Measurements from ENCODE around the gene TMIGD2. TPM values are rescaled to one million over a fixed set of nuclear protein-coding genes. Genes with fewer than 3 reads are reported as not detected.

Gene TMIGD2
- total and polyA plus RNA-seq, 2 of the 4 experiments (the other 2 are of a cell fraction), result not detected

GRCh38 chr19:4316956-4317355 lies 14.8 kb upstream of the TMIGD2 start:
- no TSS peak for BruUV-seq (replicated peaks)
- Histone ChIP-seq H3K23ac (ENCODE audit: low read depth, low read length) (no peak overlapping the region), H2BK15ac (ENCODE audit: low read depth, low read length) (no peak overlapping the region), H2AFZ (replicated peaks; ENCODE audit: low read length, poor library complexity) (no peak overlapping the region), H2BK20ac (ENCODE audit: low read depth, low read length) (no peak overlapping the region), H3K14ac (replicated peaks; ENCODE audit: low read depth, low read length) (no peak overlapping the region), H4K20me1 (ENCODE audit: insufficient read depth, low read length) (no peaks in the 10 kb centered on the region), H3K4ac (ENCODE audit: low read depth, low read length) (no peak overlapping the region), H3K36me3 (ENCODE audit: control insufficient read depth, insufficient read depth, low read length) (no peaks in the 10 kb centered on the region; the same call in 1 of the 2 replicates), H3K18ac (ENCODE audit: low read depth, low read length) (no peak overlapping the region), H3K4me2 (ENCODE audit: low read depth, low read length) (no peak overlapping the region), H2AK5ac (ENCODE audit: low read depth, low read length) (no peak overlapping the region), H3K9ac (ENCODE audit: low read depth, low read length) (no peak overlapping the region), H2BK5ac (ENCODE audit: low read depth, low read length, poor library complexity, severe bottlenecking) (no peak overlapping the region), H2AK9ac (replicated peaks; ENCODE audit: low read depth, low read length, poor library complexity) (no peak overlapping the region), H4K8ac (ENCODE audit: low read depth in 2 of 2, low read length in 2 of 2) (no peak overlapping the region), H3K4me1 (ENCODE audit: control insufficient read depth, insufficient read depth, low read length) (no peaks in the 10 kb centered on the region), H3K56ac (ENCODE audit: extremely low read depth, insufficient read depth, low read length) (no peak overlapping the region), H3K79me1 (ENCODE audit: low read depth in 1 of 2, low read length in 2 of 2) (no peaks in the 10 kb centered on the region; a peak in 1 of 4 replicates), H4K91ac (ENCODE audit: insufficient read depth, low read depth, low read length) (no peak overlapping the region), H3K27ac (ENCODE audit: insufficient read depth, low read length) (no peak overlapping the region), H3K9me1 (ENCODE audit: insufficient read depth, low read length) (no peaks in the 10 kb centered on the region), H3K9me3 (ENCODE audit: control insufficient read depth, insufficient read depth, low read length) (peaks cover 3% of the 10 kb centered on the region; the same call in 1 of the 2 replicates), H3K27me3 (ENCODE audit: control insufficient read depth, insufficient read depth, low read length) (no peaks in the 10 kb centered on the region), H4K5ac (ENCODE audit: low read depth, low read length) (no peak overlapping the region), H2BK120ac (ENCODE audit: low read depth, low read length) (no peak overlapping the region), H3K4me3 (ENCODE audit: insufficient read depth, low read depth, low read length) (no peak overlapping the region)
- no peak for ATAC-seq (ENCODE audit: low read depth)
- no CpG with 5 or more reads among the region's 9 CpGs for WGBS, 2 experiments (ENCODE audit: extremely low coverage in 2 of 2, insufficient read length in 1 of 2)
- intact Hi-C loops (cut with micrococcal nuclease), result no loop called here
- no peak for TF ChIP-seq BHLHE40 (IDR thresholded peaks at IDR 0.05; ENCODE audit: low read depth, low read length)
- TF ChIP-seq, protein P1, sequence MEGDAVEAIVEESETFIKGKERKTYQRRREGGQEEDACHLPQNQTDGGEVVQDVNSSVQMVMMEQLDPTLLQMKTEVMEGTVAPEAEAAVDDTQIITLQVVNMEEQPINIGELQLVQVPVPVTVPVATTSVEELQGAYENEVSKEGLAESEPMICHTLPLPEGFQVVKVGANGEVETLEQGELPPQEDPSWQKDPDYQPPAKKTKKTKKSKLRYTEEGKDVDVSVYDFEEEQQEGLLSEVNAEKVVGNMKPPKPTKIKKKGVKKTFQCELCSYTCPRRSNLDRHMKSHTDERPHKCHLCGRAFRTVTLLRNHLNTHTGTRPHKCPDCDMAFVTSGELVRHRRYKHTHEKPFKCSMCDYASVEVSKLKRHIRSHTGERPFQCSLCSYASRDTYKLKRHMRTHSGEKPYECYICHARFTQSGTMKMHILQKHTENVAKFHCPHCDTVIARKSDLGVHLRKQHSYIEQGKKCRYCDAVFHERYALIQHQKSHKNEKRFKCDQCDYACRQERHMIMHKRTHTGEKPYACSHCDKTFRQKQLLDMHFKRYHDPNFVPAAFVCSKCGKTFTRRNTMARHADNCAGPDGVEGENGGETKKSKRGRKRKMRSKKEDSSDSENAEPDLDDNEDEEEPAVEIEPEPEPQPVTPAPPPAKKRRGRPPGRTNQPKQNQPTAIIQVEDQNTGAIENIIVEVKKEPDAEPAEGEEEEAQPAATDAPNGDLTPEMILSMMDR (conservative IDR thresholded peaks at IDR 0.05; ENCODE audit: low read depth, low read length), result no peak
- no peak for TF ChIP-seq RAD21 (IDR thresholded peaks at IDR 0.05; ENCODE audit: low read length)
- TF ChIP-seq FOS (IDR thresholded peaks at IDR 0.05; ENCODE audit: low read depth, low read length), result no peak
- no peak for TF ChIP-seq MXI1 (IDR thresholded peaks at IDR 0.05; ENCODE audit: borderline replicate concordance, low read depth, low read length)
- no peak for TF ChIP-seq RCOR1 (IDR thresholded peaks at IDR 0.05; ENCODE audit: insufficient replicate concordance, low read length)
- TF ChIP-seq MAFK (IDR thresholded peaks at IDR 0.05; ENCODE audit: low read depth, low read length), result no peak
- ChIA-PET POLR2A (ENCODE audit: unreplicated experiment) (no interaction called here), CTCF (no interaction called here)
- in situ Hi-C loops (cut with MboI; ENCODE audit: low sequenced_read_pairs), result no loop called here
- no peak for DNase-seq
- dilution Hi-C loops (cut with HindIII; ENCODE audit: low sequenced_read_pairs, unreplicated experiment), result no loop called here
